ENCODE data around the gene SH3RF3.

Gene SH3RF3

GRCh38 chr2:109402980-109403840 lies 274.2 kb downstream of the SH3RF3 start:
- DNase-seq = no peak

- no peak for DNase-seq
Observed at GRCh38 chr2:109403841-109404201, 274.8 kb downstream of the SH3RF3 start.

- no peak for DNase-seq
Observed at GRCh38 chr2:109404681-109405080, 275.7 kb downstream of the SH3RF3 start.

DNA sequence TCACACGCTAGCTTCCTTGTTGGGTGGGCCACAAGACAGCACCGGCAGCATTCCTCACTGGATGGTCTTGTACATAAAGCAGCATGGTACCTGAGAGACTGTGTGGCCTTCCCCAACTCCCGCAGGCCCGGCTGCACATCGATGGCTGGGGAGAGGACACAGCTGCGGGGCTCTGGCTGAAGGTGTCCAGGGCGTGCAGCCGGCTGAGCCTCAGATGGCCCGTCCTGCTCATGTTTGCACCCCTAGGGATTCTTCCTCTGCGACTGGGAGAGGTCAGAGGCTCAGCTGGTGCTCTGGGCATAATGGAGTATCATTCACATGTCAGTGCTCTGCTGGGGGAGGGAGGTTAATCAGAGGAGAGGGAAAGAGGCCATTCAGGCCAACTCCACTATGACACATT lies 276.9 kb downstream of the SH3RF3 start:
- no peak for DNase-seq

- DNase-seq = no peak
Observed at GRCh38 chr2:109406301-109406700, 277.3 kb downstream of the SH3RF3 start.

DNA sequence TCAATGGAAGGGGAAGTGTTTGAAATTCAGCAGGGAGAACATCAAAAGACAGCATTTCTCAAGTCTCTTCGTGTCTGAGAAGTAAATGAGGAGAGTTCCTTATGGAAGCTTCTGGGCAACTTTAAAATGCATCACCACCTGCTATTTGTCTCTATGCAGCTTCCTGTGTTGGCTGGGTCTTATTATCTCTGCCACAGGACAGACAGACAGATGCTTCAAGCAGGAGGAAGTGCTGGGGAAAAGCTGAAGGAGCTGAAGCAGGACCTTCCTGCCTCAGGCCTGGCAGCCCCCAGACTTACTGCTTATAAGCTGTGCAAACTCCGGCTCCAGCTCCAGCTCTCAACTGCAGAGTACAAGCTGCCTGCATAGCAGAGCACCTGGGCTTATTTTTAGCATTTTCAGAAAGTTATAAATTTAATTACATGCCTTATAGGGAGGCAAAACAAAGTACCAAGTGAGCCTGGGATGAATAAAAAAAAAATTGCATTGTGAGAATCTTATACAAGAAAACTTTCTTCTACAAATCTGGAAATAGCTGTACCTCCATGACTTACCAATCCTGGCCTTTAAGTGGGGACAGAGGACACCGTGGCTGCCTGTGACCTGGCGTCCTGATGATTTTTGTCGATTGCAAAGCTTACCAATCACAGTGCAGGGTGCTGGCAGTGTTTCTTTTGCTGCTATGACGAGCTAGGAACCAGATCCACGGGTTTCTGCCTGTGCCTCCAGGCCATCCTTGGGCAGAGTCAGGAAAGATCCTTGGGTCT lies 278.5 kb downstream of the SH3RF3 start:
- DNase-seq = no peak

DNA sequence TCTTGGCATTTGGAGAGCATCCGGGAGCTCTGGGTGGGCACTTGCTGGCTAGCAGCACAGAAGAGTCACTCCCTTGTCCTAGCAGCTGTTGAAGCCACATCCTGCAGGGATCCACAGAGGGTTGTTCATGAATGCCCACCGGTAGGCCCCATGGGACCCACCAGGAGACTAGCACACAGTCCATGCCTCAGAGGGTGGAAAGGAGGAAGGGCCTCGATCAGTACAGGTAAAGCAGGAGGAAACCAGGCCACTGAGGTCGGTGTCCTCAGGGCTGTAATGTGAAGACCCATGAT lies 279.0 kb downstream of the SH3RF3 start:
- DNase-seq = no peak

DNA sequence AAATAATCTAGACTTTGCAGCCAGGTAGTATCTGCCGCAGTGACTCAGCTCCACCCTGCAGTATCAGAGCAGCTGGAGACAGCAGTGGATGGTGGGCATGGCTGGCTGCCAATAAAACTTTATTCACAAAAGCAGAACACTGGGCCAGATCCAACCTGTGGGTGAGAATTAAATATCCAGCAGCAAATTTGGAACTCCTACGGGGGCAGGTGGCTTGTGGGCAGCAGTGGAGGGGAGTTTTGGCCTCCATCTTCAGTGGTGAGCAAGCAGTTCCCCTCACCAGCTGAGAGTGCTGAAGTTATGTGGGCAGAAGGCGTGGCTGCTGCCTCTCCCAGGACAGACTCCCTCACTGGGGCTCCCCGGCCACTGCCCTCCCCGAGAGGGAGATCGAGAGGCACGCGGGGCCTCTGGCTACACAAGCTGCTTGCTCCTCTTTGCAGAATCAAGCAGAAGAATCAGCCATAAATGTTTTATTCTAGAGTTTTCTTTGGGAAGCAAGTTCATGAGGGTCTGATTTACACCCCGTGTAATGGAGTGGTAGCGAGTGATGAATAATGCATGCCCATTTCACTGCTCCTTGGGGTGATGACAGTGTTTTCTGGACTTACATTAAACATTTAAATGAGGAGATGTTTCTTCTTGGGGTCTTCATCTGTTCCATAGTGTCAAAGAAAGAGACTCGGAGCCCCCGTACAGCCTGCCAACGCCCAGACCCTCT lies 280.5 kb downstream of the SH3RF3 start:
- no peak for DNase-seq

DNA sequence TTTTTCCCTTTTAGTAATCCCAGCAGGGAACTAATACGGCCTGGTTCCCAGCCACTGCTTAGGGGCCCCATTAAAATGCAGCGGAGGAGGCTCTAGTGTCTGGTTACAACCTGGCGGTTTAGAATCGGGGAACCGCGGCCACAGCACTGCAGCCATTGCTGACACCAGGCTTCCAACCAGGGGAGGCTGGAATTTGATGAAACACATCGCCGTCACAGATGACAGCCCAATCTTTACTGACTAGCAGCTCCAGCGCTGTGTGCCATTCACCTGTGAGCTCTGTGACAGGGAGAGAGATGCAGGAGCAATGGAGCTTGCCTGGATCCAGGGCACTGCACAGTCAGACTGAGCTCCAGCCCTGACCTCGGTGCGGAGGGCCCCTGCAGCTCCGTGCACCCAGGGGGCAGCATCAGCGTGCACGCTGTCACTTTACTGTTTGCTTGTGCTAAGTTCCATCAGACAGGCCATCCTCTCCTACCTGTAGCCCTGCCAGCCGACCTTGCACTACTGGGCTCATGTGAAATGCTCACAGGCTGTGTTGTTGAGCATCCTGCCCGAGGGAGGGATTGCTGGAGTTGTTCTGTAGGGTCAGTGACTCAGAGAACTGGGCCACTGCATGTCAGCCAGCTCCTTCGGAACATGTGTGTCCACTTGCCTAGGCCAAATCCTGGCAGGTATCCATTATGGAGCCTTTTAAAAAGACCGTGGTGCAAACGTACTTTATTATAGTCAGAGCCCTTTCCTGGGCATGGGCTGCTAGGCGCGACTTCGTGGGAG lies 281.2 kb downstream of the SH3RF3 start:
- DNase-seq = no peak

- no peak for DNase-seq
Observed at GRCh38 chr2:109411640-109412325, 282.8 kb downstream of the SH3RF3 start.

GRCh38 chr2:109415581-109416013 lies 286.6 kb downstream of the SH3RF3 start:
- DNase-seq = no peak

DNA sequence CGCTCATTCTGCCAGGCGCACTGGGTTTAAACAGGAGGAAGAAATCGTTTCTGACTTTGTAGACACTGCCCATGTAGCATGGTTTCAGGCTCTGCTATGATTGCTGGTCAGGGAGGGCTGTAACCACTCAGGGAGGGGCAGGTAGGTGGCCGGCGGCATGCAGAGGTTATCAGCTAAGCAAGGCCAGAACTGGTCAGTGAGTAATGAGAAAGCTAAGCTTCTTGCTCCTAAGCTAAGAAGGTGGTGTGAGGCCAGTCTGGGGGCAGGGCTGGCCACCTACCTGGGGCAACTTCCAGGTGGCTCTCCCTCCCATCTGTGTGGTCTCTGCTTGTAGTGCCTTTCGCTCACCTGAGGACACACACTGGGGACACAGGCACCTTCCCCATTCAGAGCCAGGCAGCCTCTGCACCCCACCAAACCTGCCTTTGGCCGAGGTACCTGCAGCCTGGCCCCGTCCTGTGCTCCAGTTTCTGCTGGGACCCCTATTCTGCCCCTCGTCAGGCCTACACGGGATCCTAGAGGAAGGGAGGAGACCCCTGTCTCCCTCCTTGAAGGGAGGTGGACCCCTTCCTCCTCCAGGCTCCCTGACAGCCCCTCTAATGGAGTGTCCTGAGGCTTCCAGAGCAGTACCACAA lies 288.8 kb downstream of the SH3RF3 start:
- DNase-seq = no peak

DNA sequence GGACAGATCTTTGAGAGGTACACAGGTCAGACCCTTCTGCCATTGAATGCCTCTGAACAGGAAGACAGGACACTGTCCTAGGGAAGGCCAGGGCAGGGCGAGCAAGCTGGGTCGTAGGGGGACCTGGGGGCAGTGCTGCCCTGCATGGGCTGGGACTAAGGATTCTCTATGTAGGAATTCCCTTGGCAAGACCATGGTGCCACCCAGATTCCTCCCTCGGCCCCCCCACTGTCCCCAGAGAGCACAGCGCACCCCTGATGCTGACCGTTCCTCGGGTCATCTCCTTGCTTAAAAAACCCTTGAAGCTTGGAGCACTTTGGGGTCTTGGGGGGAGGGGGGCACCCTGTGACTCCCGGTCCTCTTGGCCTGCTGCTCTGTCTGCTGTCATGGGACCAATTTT lies 289.7 kb downstream of the SH3RF3 start:
- no peak for DNase-seq

DNA sequence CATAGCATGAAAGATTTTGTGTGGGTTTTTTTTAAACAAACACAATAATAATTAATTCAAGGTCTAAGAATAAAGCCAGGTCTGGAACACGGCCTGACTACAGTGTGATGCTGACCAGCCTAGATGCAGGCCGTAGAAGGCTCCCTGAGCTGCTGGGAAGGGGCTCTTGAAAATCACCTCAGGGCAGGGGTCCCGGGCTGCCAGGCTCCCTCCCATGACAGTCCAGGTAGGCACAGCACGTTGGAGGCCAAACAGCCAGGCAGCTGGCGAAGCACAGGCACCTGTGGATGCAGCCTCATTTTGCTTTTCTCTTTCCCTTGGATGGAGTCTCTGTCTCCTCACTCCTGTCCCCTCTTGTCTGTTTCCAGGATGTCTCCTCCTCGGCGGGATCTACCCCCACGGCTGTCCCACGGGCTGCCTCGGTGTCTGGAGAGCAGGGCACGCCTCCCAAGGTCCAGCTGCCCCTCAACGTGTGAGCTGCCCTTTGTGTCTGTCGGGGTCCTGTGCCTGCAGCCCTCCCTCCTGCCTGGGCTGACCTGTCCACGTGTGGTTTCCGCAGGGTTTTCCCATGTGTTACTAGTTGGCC lies 290.3 kb downstream of the SH3RF3 start:
- DNase-seq = no peak

- DNase-seq = no peak
Observed at GRCh38 chr2:109419960-109420370, 291.0 kb downstream of the SH3RF3 start.

DNA sequence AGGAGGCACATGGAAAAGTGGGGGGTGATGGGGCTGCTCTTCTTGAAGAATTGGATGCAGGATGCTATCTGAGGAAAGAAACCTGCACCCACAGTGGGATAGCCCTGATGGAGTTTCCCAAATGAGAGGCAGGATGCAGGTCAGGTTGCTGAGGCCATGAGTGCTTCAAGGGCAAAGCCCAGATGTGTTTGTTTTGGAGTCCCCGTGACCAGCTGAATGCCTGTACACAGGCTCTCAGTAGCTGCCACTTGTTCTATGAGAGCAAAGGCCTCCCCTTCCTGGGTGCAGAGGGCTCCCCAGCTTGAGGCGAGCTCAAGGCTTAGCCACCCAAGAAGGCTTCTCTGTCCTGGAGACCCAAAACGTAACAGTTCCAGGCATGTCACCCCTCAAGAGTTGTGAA lies 292.1 kb downstream of the SH3RF3 start:
- no peak for DNase-seq

- no peak for DNase-seq
Observed at GRCh38 chr2:109421642-109422041, 292.6 kb downstream of the SH3RF3 start.

- no peak for DNase-seq
Observed at GRCh38 chr2:109422071-109422757, 293.2 kb downstream of the SH3RF3 start.

DNA sequence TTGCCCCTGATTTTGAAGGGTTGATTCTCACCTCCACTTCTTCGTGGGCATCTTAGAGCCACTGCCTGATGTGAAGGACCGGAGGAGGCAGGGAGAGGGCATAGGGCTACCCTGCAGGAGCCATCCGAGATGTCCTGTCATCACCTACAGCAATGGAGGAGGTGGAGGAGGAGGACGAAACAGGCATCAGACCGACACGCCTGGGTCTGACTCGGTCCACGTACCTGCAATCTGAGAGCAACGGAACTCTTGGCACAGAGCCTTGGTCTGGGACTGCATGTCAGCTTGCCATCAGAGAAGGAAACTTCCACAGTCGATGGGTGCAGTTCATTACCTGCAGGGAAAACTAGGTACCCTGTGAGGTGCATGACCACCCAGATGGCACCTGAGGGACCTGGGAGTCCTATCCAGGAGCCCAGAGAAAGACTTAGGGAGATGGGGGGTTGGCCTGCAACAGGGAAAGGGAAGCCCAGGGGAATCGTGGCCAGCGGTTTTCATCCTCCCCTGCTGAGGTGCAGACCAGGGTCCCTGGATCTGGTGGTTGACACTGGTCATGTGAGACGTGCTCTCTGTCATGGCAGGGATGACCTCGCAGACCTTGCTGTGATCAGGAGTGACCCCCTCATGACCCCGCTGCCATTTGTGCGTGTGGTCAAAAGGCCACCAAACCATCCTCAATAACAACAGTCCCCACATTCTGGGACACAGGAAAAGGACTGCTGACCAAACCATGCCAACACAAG lies 293.9 kb downstream of the SH3RF3 start:
- DNase-seq = no peak
